Measurements from ENCODE around the gene RGS7. TPM values are rescaled to one million over a fixed set of nuclear protein-coding genes. Genes with fewer than 3 reads are reported as not detected.
A peak's percentile ranks its signal among the peaks of the same experiment; 100 is the strongest.

The RGS7 gene
- total and polyA plus RNA-seq, 10 of the 15 experiments (the other 5 are each of a cell fraction or from before 2014, with no cell fraction given): not detected

DNA sequence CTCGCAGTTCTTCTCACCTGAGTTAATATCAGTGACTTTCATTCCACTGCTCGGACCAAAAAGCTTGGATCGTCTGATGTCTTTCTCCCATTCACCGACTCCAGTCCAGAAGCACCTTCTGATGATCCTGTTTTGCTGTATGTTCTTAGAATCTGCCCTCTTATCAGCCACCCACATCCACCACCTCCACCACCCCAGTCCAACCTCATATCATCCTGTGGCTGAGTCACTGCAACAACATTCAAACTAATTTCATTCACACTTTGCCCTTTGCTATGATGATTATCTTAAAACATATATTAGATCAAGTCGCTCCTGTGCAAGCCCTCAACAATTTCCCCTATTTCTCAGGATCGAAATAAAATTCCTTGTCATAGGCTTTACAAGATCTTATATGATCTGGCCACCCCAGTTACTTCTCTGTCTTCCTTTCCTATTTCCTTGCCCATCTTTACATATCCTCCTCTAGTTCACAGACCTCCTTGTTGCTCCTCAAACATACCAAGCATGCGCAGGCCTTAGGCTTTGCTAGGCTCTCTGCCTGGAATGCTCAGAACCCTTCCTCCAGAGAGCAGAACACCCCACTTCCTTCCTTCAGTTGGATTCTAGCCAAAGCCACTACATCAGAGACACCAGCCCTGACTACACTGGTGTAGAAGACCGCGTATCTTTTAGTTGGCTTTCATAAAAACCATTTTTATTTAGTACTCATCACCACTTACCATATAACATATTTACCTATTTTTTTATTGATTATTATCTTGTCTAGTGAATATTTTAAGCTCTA lies 409.4 kb downstream of the RGS7 start (continued):
- TF ChIP-seq, protein P1, sequence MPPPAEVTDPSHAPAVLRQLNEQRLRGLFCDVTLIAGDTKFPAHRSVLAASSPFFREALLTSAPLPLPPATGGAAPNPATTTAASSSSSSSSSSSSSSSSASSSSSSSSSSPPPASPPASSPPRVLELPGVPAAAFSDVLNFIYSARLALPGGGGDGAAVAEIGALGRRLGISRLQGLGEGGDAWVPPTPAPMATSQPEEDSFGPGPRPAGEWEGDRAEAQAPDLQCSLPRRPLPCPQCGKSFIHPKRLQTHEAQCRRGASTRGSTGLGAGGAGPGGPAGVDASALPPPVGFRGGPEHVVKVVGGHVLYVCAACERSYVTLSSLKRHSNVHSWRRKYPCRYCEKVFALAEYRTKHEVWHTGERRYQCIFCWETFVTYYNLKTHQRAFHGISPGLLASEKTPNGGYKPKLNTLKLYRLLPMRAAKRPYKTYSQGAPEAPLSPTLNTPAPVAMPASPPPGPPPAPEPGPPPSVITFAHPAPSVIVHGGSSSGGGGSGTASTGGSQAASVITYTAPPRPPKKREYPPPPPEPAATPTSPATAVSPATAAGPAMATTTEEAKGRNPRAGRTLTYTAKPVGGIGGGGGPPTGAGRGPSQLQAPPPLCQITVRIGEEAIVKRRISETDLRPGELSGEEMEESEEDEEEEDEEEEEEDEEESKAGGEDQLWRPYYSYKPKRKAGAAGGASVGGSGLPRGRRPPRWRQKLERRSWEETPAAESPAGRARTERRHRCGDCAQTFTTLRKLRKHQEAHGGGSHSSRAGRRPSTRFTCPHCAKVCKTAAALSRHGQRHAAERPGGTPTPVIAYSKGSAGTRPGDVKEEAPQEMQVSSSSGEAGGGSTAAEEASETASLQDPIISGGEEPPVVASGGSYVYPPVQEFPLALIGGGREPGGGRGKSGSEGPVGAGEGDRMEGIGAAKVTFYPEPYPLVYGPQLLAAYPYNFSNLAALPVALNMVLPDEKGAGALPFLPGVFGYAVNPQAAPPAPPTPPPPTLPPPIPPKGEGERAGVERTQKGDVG (CRISPR knock-in tag; IDR thresholded peaks at IDR 0.05): no peak
- TF ChIP-seq IRF4 (IDR thresholded peaks at IDR 0.05; ENCODE audit: low read depth, low read length): no peak

DNA sequence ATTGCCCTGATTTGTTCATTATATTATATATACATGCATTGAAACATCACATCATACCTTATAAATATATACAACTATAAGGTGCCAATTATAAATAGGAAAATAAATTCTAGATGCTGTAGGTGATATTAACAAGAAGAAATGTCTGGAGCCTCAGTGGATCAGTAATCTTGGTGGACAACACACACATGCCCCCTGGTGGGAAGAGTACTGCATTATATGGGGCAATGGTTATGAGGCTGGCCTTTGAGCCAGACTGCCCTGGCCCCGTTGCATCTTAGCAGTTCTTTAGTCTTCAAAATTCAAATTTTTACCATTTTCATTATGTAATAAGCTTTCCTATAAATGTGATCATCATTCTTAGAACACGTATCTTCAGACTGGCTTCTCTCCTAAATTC lies 410.1 kb downstream of the RGS7 start:
- intact Hi-C loops (cut with micrococcal nuclease; ENCODE audit: unreplicated experiment): loop anchor here (1.0 kb wide), 2 partner anchors 59 to 215 kb away; no protein-coding TSS in a partner anchor
- SMC1A ChIA-PET (ENCODE audit: uncharacterized antibody, unreplicated experiment): interaction anchor here (1.3 kb wide), 1 partner anchor 215 kb away, joined by 4 read pairs; no protein-coding TSS in a partner anchor
- H3K4me1 ChIP-seq (ENCODE audit: control insufficient read depth, insufficient read depth, low read length): no peaks in the 10 kb centered on the region
- H4K20me1 ChIP-seq (ENCODE audit: control insufficient read depth, insufficient read depth): no peaks in the 10 kb centered on the region
- RAD21 ChIA-PET (ENCODE audit: unreplicated experiment): no interaction called here
- ATAC-seq: peak; percentile 89
- DNase-seq (ENCODE audit: low read depth, low spot score): no peak
- POLR2A ChIA-PET: no interaction called here
- no peaks in the 10 kb centered on the region for H3K36me3 ChIP-seq (ENCODE audit: control insufficient read depth in 2 of 2, insufficient read depth in 2 of 2, low read length in 1 of 2)
- FAIRE-seq: no peak
- H3K9ac ChIP-seq (ENCODE audit: control insufficient read depth, insufficient read depth, low read length): no peak overlapping the region
- no peaks in the 10 kb centered on the region for H3K9me3 ChIP-seq (replicated peaks; ENCODE audit: control insufficient read depth, insufficient read depth, low read length)
- H3K4me2 ChIP-seq (ENCODE audit: control insufficient read depth, insufficient read depth): no peak overlapping the region
- H2AFZ ChIP-seq (ENCODE audit: control insufficient read depth, low read depth, low read length): no peak overlapping the region
- in situ Hi-C loops (cut with MboI): loop anchor here (5.0 kb wide), 1 partner anchor 215 kb away; no protein-coding TSS in a partner anchor
- H3K4me3 ChIP-seq: no peak overlapping the region
- H3K27ac ChIP-seq (ENCODE audit: control insufficient read depth, insufficient read depth): no peak overlapping the region
- 5% methylated on average over 2 of the region's 2 CpGs for WGBS (ENCODE audit: insufficient coverage, insufficient replicate concordance, low lambda C conversion rate, missing lambda C conversion rate)
- BruUV-seq (replicated peaks): no TSS peak
- H3K79me2 ChIP-seq (ENCODE audit: control insufficient read depth, insufficient read depth, low read length): no peaks in the 10 kb centered on the region
- no peaks in the 10 kb centered on the region for H3K27me3 ChIP-seq (replicated peaks in 1 of 2; ENCODE audit: control insufficient read depth in 2 of 2, insufficient read depth in 2 of 2, low read length in 1 of 2)
- CTCF ChIA-PET: interaction anchor here (1.0 to 1.1 kb wide), 2 partner anchors 59 to 215 kb away, joined by 4 to 8 read pairs; no protein-coding TSS in a partner anchor
- TF ChIP-seq KDM1A (IDR thresholded peaks at IDR 0.05; ENCODE audit: borderline replicate concordance) (no peak), MTA3 (IDR thresholded peaks at IDR 0.05; ENCODE audit: borderline replicate concordance, low read length) (no peak), RAD51 (IDR thresholded peaks at IDR 0.05) (no peak), ZNF217 (IDR thresholded peaks at IDR 0.05) (no peak), RCOR1 (conservative IDR thresholded peaks at IDR 0.05; ENCODE audit: low read depth, low read length) (no peak), SPI1 (IDR thresholded peaks at IDR 0.05; ENCODE audit: borderline replicate concordance, insufficient read depth, low read depth, low read length) (no peak), ZBED1 (IDR thresholded peaks at IDR 0.05; ENCODE audit: borderline replicate concordance) (no peak), HDAC6 (IDR thresholded peaks at IDR 0.05; ENCODE audit: unreplicated experiment) (no peak), ZNF274 (IDR thresholded peaks at IDR 0.05; ENCODE audit: insufficient read depth, insufficient read length) (no peak), ZNF207 (IDR thresholded peaks at IDR 0.05; ENCODE audit: borderline replicate concordance) (no peak)
- TF ChIP-seq, protein P2, sequence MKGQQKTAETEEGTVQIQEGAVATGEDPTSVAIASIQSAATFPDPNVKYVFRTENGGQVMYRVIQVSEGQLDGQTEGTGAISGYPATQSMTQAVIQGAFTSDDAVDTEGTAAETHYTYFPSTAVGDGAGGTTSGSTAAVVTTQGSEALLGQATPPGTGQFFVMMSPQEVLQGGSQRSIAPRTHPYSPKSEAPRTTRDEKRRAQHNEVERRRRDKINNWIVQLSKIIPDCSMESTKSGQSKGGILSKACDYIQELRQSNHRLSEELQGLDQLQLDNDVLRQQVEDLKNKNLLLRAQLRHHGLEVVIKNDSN (IDR thresholded peaks at IDR 0.05; ENCODE audit: borderline replicate concordance, extremely low read length, insufficient read depth, low read depth, low read length): no peak
- TF ChIP-seq, protein P3, sequence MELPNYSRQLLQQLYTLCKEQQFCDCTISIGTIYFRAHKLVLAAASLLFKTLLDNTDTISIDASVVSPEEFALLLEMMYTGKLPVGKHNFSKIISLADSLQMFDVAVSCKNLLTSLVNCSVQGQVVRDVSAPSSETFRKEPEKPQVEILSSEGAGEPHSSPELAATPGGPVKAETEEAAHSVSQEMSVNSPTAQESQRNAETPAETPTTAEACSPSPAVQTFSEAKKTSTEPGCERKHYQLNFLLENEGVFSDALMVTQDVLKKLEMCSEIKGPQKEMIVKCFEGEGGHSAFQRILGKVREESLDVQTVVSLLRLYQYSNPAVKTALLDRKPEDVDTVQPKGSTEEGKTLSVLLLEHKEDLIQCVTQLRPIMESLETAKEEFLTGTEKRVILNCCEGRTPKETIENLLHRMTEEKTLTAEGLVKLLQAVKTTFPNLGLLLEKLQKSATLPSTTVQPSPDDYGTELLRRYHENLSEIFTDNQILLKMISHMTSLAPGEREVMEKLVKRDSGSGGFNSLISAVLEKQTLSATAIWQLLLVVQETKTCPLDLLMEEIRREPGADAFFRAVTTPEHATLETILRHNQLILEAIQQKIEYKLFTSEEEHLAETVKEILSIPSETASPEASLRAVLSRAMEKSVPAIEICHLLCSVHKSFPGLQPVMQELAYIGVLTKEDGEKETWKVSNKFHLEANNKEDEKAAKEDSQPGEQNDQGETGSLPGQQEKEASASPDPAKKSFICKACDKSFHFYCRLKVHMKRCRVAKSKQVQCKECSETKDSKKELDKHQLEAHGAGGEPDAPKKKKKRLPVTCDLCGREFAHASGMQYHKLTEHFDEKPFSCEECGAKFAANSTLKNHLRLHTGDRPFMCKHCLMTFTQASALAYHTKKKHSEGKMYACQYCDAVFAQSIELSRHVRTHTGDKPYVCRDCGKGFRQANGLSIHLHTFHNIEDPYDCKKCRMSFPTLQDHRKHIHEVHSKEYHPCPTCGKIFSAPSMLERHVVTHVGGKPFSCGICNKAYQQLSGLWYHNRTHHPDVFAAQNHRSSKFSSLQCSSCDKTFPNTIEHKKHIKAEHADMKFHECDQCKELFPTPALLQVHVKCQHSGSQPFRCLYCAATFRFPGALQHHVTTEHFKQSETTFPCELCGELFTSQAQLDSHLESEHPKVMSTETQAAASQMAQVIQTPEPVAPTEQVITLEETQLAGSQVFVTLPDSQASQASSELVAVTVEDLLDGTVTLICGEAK (IDR thresholded peaks at IDR 0.05; ENCODE audit: borderline replicate concordance): no peak

All from GM12878 (cell line).